Stomach (tissue), 19 donors: Measurements from ENCODE around the gene IRF4. TPM values are rescaled to one million over a fixed set of nuclear protein-coding genes. Genes with fewer than 3 reads are reported as not detected.
A peak's percentile ranks its signal among the peaks of the same experiment; 100 is the strongest.

Experiments used
- DNase-seq, 2 donors: peaks; one replicate each; pipeline versions ENCODE4 v3.0.0 to v3.0.0-alpha.2; 2013 to 2019
- H3K27ac ChIP-seq, 5 donors: fragments of 200-600 bp in 4 of 5; sonication (generic) in 4 of 5; one replicate each; pipeline ENCODE4 v1.5.1; 2013 to 2019; ENCODE audit warnings: mild to moderate bottlenecking in 1 of 5, moderate library complexity in 1 of 5
- H3K27me3 ChIP-seq, 3 donors: fragments of 200-600 bp; sonication (generic); one replicate each; pipeline ENCODE4 v1.5.1; 2017 to 2019; ENCODE audit warnings: mixed run types in 1 of 3
- H3K36me3 ChIP-seq, 4 donors: fragments of 200-600 bp; sonication (generic); 1 replicate in 3 of 4; 2 replicates in 1 of 4; pipeline ENCODE4 v1.5.1; 2016 to 2019
- H3K4me1 ChIP-seq, 4 donors: fragments of 200-600 bp; sonication (generic); one replicate each; pipeline ENCODE4 v1.5.1; 2016 to 2019
- H3K4me3 ChIP-seq, 4 donors: fragments of 200-600 bp; sonication (generic) in 3 of 4; one replicate each; pipeline ENCODE4 v1.5.1; 2016 to 2019; ENCODE audit warnings: mild to moderate bottlenecking in 1 of 4
- H3K9me3 ChIP-seq, 4 donors: fragments of 200-600 bp; sonication (generic); one replicate each; pipeline ENCODE4 v1.5.1; 2016 to 2019
- CTCF ChIP-seq, 7 experiments: fragments of 450-650 bp in 4 of 7; fragments of 200-600 bp in 3 of 7; sonication (generic) in 3 of 7; IDR thresholded peaks; one replicate each; pipeline ENCODE4 v1.5.1; 2016 to 2019; ENCODE audit warnings: antibody characterized with exemption in 7 of 7, control low read depth in 2 of 7, mild to moderate bottlenecking in 1 of 7
- EP300 ChIP-seq: sonication (generic); formaldehyde crosslinking; IDR thresholded peaks from one replicate; pipeline ENCODE4 v1.6.1; 2017; ENCODE audit warnings: antibody characterized with exemption
- POLR2A ChIP-seq, 4 donors: fragments of 450-650 bp; IDR thresholded peaks; one replicate each; pipeline ENCODE4 v1.6.1; 2016; ENCODE audit warnings: antibody characterized with exemption in 4 of 4, control low read depth in 2 of 4, mild to moderate bottlenecking in 1 of 4, moderate library complexity in 1 of 4
- POLR2AphosphoS5 ChIP-seq, 3 donors: sonication (generic); formaldehyde crosslinking; IDR thresholded peaks; one replicate each; pipeline ENCODE4 v1.6.1; 2016; ENCODE audit warnings: antibody characterized with exemption in 3 of 3
- WGBS, 5 donors: extraction: QIAGEN DNeasy Blood & Tissue Kit in 3 of 5; methylation state at CpG; one replicate each; pipeline versions ENCODE4 v1.1.5 to v1.1.7; 2013 to 2018; 5-methylcytosine and 5-hydroxymethylcytosine counted together
- intact Hi-C: fragments of 100-400 bp; cut with DNase I; formaldehyde crosslinking; loops from one replicate; pipeline ENCODE4 v1.15.1; 2023; ENCODE audit warnings: low total_unique reads
- long read RNA-seq, 10 donors: transcript quantifications; one replicate each; lab custom pipeline, GENCODE V29; 2026
- polyA plus RNA-seq, 3 donors: library from polyadenylated mRNA; stranded (reverse); fragments of 200-250 nt; gene quantifications; one replicate each; pipeline ENCODE4 v1.2.3, GENCODE V29; 2013
- total RNA-seq, 5 donors: library from RNA; depleted of rRNA; stranded (reverse); fragments of >200 nt; gene quantifications; one replicate each; pipeline versions ENCODE4 v1.1.0 to v1.2.3, GENCODE V29; 2014 to 2016
- donor health status: healthy with polysubstance abuse.
- donor health status: Bipolar disorder and iron deficiency.
- donor health status: healthy.

Gene IRF4
- total RNA-seq = 1 to 10 TPM in 4 of 5 donors, not detected in 1; 2.6 to 7.0 (median 5.9) TPM
- polyA plus RNA-seq = 1 to 10 TPM in 1 of 3 donors, under 1 TPM in 2; 0.48 to 1.1 (median 0.56) TPM
- long read RNA-seq, donor 1 = 0 reads
- long read RNA-seq, donor 2 = 0 reads
- long read RNA-seq, donor 3 = 0 reads
- long read RNA-seq, donor 4 = 0 reads
- long read RNA-seq, donor 5 = 0 reads
- long read RNA-seq, donor 6 = 0 reads
- long read RNA-seq, donor 7 = 0 reads
- long read RNA-seq, donor 8 = 0 reads
- long read RNA-seq, donor 9 = 0 reads
- long read RNA-seq, donor 10 = 0 reads

DNA sequence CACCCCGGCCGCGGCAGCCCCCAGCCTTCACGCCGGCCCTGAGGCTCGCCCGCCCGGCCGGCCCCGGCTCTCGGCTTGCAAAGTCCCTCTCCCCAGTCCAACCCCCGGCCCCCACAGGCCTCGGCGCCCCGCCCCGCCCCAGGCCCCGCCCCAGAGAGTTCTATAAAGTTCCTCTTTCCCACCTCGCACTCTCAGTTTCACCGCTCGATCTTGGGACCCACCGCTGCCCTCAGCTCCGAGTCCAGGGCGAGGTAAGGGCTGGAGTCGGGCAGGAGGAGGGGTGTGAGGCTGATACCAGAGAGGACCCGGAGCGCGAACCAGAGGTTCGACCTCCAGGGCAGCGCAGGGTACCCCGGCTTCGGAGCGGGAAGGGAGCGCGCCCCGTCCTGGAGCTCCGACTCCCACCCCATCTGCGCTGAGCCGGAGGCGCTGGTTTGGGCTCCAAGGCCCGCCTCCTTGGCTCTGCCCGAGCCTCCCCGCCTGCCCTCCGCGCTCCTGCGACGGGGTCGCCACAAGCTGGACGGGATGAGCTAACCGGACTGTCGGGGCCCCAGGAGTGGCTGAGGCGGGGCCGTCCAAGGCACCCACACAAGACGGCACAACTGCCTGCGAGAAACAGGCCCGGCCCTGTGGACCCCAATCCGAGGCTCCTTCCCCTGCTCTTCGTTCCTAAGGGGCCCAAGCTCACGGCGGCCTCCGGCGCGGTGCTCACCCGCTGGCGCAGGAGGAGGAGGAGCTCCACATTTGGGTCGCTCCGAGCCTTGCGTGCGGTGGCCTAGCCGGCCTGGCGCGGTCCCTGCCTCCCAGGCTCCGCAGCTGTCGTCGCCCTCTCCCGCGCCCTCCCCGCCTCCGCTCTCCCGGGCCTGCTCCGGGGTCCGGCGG lies at the start of gene IRF4:
TSS of gene IRF4 (plus strand) at position 194 of the 882 bp plus-strand sequence. CDS start 1,401 bp downstream, outside the sequence.
- H3K27ac ChIP-seq = peak within 1 kb of the TSS in 4 of 5 donors; percentile 4 to 53 (median 32)
- H3K4me1 ChIP-seq = peaks cover 31 to 36% (median 33%) of the 10 kb centered on the region in 4 donors

GRCh38 chr6:341914-342831 lies 49.4 kb upstream of the IRF4 start:
- no peak overlapping the region for H3K27ac ChIP-seq
- WGBS, 5 donors = 72 to 78% (median 73%) methylated on average over 16 of the region's 16 CpGs
- intact Hi-C loops = no loop called here
- TF ChIP-seq POLR2AphosphoS5 (IDR thresholded peaks at IDR 0.05) (no peak), POLR2A (IDR thresholded peaks at IDR 0.05) (no peak), EP300 (no peak), CTCF (IDR thresholded peaks at IDR 0.05) (no peak)
- no peak overlapping the region for H3K4me3 ChIP-seq
- peaks cover 0 to 21% (median 3%) of the 10 kb centered on the region in 4 donors for H3K36me3 ChIP-seq
- H3K4me1 ChIP-seq = peaks cover 0 to 40% (median 0%) of the 10 kb centered on the region in 4 donors
- DNase-seq = no peak
- no peaks in the 10 kb centered on the region for H3K27me3 ChIP-seq
- no peaks in the 10 kb centered on the region for H3K9me3 ChIP-seq

More for the DNA sequence above, at the start of gene IRF4:
- Histone ChIP-seq H3K27me3 (peaks cover 26 to 88% (median 64%) of the 10 kb centered on the region in 3 donors), H3K4me3 (peak within 1 kb of the TSS; percentile 38 to 57 (median 44)), H3K9me3 (no peaks in the 10 kb centered on the region), H3K36me3 (no peaks in the 10 kb centered on the region)
- DNase-seq = peak in 1 of 2 donors; percentile 34
- WGBS, 5 donors = 1 to 3% (median 2%) methylated on average over 19 to 82 of the region's 82 CpGs
- TF ChIP-seq POLR2AphosphoS5 (IDR thresholded peaks at IDR 0.05) = peak in 2 of 3 donors; percentile 63 to 68
- no peak for TF ChIP-seq POLR2A (IDR thresholded peaks at IDR 0.05)
- no peak for TF ChIP-seq CTCF (IDR thresholded peaks at IDR 0.05)
- no peak for TF ChIP-seq EP300
- intact Hi-C loops = no loop called here

GRCh38 chr6:342832-343179 lies 48.7 kb upstream of the IRF4 start:
- Histone ChIP-seq H3K4me1 (peaks cover 0 to 34% (median 0%) of the 10 kb centered on the region in 4 donors), H3K27me3 (no peaks in the 10 kb centered on the region), H3K36me3 (peaks cover 2 to 27% (median 9%) of the 10 kb centered on the region in 4 donors), H3K27ac (no peak overlapping the region), H3K9me3 (no peaks in the 10 kb centered on the region), H3K4me3 (no peak overlapping the region)
- 79 to 92% (median 87%) methylated on average over 8 of the region's 8 CpGs for WGBS, 5 donors
- intact Hi-C loops = no loop called here
- DNase-seq = no peak
- TF ChIP-seq POLR2AphosphoS5 (IDR thresholded peaks at IDR 0.05) = no peak
- TF ChIP-seq CTCF (IDR thresholded peaks at IDR 0.05) = no peak
- no peak for TF ChIP-seq EP300
- TF ChIP-seq POLR2A (IDR thresholded peaks at IDR 0.05) = no peak
